ENCODE measurements around the gene YTHDF1. TPM values are rescaled to one million over a fixed set of nuclear protein-coding genes. Genes with fewer than 3 reads are reported as not detected.

The YTHDF1 gene
- total and polyA plus RNA-seq, 2 of the 4 experiments (the other 2 are of a cell fraction): 10.9 to 22.6 TPM

GRCh38 chr20:63196768-63197470 is 19.0 kb downstream of the YTHDF1 start:
- ChIA-PET CTCF (no interaction called here), POLR2A (ENCODE audit: unreplicated experiment) (interaction anchor here (0.6 kb wide), 1 partner anchor 33 kb away, joined by 3 read pairs; no protein-coding TSS in a partner anchor)
- no peak overlapping the region for H4K8ac ChIP-seq (ENCODE audit: low read depth in 2 of 2, low read length in 2 of 2)
- peaks cover 6% of the 10 kb centered on the region; the same call in 1 of the 2 replicates for H3K9me1 ChIP-seq (ENCODE audit: insufficient read depth, low read length)
- ATAC-seq (ENCODE audit: low read depth) (peak; percentile 11; the same call in 1 of the 2 replicates), DNase-seq (no peak)
- H4K20me1 ChIP-seq (ENCODE audit: insufficient read depth, low read length): peaks cover 82% of the 10 kb centered on the region
- H3K9me3 ChIP-seq (ENCODE audit: control insufficient read depth, insufficient read depth, low read length): no peaks in the 10 kb centered on the region
- H3K9ac ChIP-seq (ENCODE audit: low read depth, low read length): no peak overlapping the region
- no peak overlapping the region for H2BK5ac ChIP-seq (ENCODE audit: low read depth, low read length, poor library complexity, severe bottlenecking)
- no peak overlapping the region for H4K91ac ChIP-seq (ENCODE audit: insufficient read depth, low read depth, low read length)
- H2BK15ac ChIP-seq (ENCODE audit: low read depth, low read length): no peak overlapping the region
- intact Hi-C loops (cut with micrococcal nuclease) (no loop called here), dilution Hi-C loops (cut with HindIII; ENCODE audit: low sequenced_read_pairs, unreplicated experiment) (no loop called here), in situ Hi-C loops (cut with MboI; ENCODE audit: low sequenced_read_pairs) (no loop called here)
- 100% methylated on average over 1 of the region's 9 CpGs; no CpG with 5 or more reads in 1 of the 2 experiments for WGBS, 2 experiments (ENCODE audit: extremely low coverage in 2 of 2, insufficient read length in 1 of 2)
- peaks cover 20 to 67% of the 10 kb centered on the region in 2 experiments for H3K79me1 ChIP-seq (ENCODE audit: low read depth in 1 of 2, low read length in 2 of 2)
- no peak overlapping the region for H3K4ac ChIP-seq (ENCODE audit: low read depth, low read length)
- no peak overlapping the region for H2BK20ac ChIP-seq (ENCODE audit: low read depth, low read length)
- no peaks in the 10 kb centered on the region for H3K27me3 ChIP-seq (ENCODE audit: control insufficient read depth, insufficient read depth, low read length)
- H3K14ac ChIP-seq (replicated peaks; ENCODE audit: low read depth, low read length): no peak overlapping the region
- no peak overlapping the region for H3K27ac ChIP-seq (ENCODE audit: insufficient read depth, low read length)
- H2AK9ac ChIP-seq (replicated peaks; ENCODE audit: low read depth, low read length, poor library complexity): peak overlapping the region; percentile 15
- no peak overlapping the region for H2AK5ac ChIP-seq (ENCODE audit: low read depth, low read length)
- no peak overlapping the region for H4K5ac ChIP-seq (ENCODE audit: low read depth, low read length)
- no peak overlapping the region for H3K18ac ChIP-seq (ENCODE audit: low read depth, low read length)
- H3K4me2 ChIP-seq (ENCODE audit: low read depth, low read length): no peak overlapping the region
- no peak overlapping the region for H3K56ac ChIP-seq (ENCODE audit: extremely low read depth, insufficient read depth, low read length)
- BruUV-seq (replicated peaks): no TSS peak
- H3K4me3 ChIP-seq (ENCODE audit: insufficient read depth, low read depth, low read length): no peak overlapping the region
- H3K4me1 ChIP-seq (ENCODE audit: control insufficient read depth, insufficient read depth, low read length): no peaks in the 10 kb centered on the region
- peaks cover 22% of the 10 kb centered on the region for H3K36me3 ChIP-seq (ENCODE audit: control insufficient read depth, insufficient read depth, low read length)
- no peak overlapping the region for H2BK120ac ChIP-seq (ENCODE audit: low read depth, low read length)
- no peak overlapping the region for H3K23ac ChIP-seq (ENCODE audit: low read depth, low read length)
- no peak for TF ChIP-seq ELK1 (IDR thresholded peaks at IDR 0.05; ENCODE audit: borderline replicate concordance, low read depth, low read length)
- H2AFZ ChIP-seq (replicated peaks; ENCODE audit: low read length, poor library complexity): no peak overlapping the region
